HG02571 (cell line): Measurements from ENCODE around the gene ATP8B1.
"Not testable (repeated sequence)": the region's sequence is repeated elsewhere in the genome, so short reads cannot be mapped to it uniquely, and the experiment has no call there.

Source experiments
- ATAC-seq: cut with Tn5 transposase; IDR thresholded peaks from one replicate; pipeline ENCODE4 v1.9.1; 2021; ENCODE audit warnings: mild to moderate bottlenecking, moderate library complexity; ENCODE audit not compliant: unreplicated experiment

Gene ATP8B1

GRCh38 chr18:57733861-57734260 lies 69.3 kb downstream of the ATP8B1 start:
- ATAC-seq, result no peak

GRCh38 chr18:57730146-57730545 lies 73.0 kb downstream of the ATP8B1 start:
- no peak for ATAC-seq

- no peak for ATAC-seq
These were observed 74.1 kb downstream of the ATP8B1 start for GRCh38 chr18:57728941-57729511.

- no peak for ATAC-seq
These were observed 74.9 kb downstream of the ATP8B1 start for GRCh38 chr18:57727952-57728807.

- ATAC-seq, result not testable (repeated sequence)
These were observed 83.7 kb downstream of the ATP8B1 start for GRCh38 chr18:57719211-57719935.

- ATAC-seq, result no peak
These were observed 86.6 kb downstream of the ATP8B1 start for GRCh38 chr18:57716549-57716948.

GRCh38 chr18:57715671-57716070 lies 87.4 kb downstream of the ATP8B1 start:
- ATAC-seq, result no peak

GRCh38 chr18:57715073-57715472 lies 88.0 kb downstream of the ATP8B1 start:
- ATAC-seq, result no peak

- no peak for ATAC-seq
These were observed 92.9 kb downstream of the ATP8B1 start for GRCh38 chr18:57710226-57710625.

- ATAC-seq, result no peak
These were observed 93.8 kb downstream of the ATP8B1 start for GRCh38 chr18:57709335-57709734.

GRCh38 chr18:57708288-57708687 lies 94.8 kb downstream of the ATP8B1 start:
- ATAC-seq, result no peak

- ATAC-seq, result no peak
These were observed 97.1 kb downstream of the ATP8B1 start for GRCh38 chr18:57705832-57706595.

GRCh38 chr18:57705011-57705410 lies 98.1 kb downstream of the ATP8B1 start:
- no peak for ATAC-seq

GRCh38 chr18:57698571-57699276 lies 104.4 kb downstream of the ATP8B1 start:
- no peak for ATAC-seq

GRCh38 chr18:57697426-57697825 lies 105.7 kb downstream of the ATP8B1 start:
- no peak for ATAC-seq

GRCh38 chr18:57696271-57696670 lies 106.8 kb downstream of the ATP8B1 start:
- no peak for ATAC-seq

- no peak for ATAC-seq
These were observed 111.8 kb downstream of the ATP8B1 start for GRCh38 chr18:57691363-57691762.

GRCh38 chr18:57687970-57688369 lies 115.1 kb downstream of the ATP8B1 start:
- no peak for ATAC-seq

GRCh38 chr18:57683470-57683869 lies 119.6 kb downstream of the ATP8B1 start:
- ATAC-seq, result no peak
